Adipose tissue (tissue), 3 donors: Measurements from ENCODE around the gene AFTPH. TPM values are rescaled to one million over a fixed set of nuclear protein-coding genes. Genes with fewer than 3 reads are reported as not detected.

ENCODE experiments used
- H3K27ac ChIP-seq: one replicate; pipeline ENCODE4 v1.5.1; 2013; ENCODE audit warnings: low read depth, low read length
- WGBS, 3 donors: extraction: QIAGEN DNeasy Blood & Tissue Kit; methylation state at CpG; one replicate each; pipeline ENCODE4 v1.1.7; 2013; 5-methylcytosine and 5-hydroxymethylcytosine counted together
- polyA plus RNA-seq, 3 donors: library from polyadenylated mRNA; stranded (reverse); fragments of 200-250 nt; gene quantifications; one replicate each; pipeline ENCODE4 v1.2.3, GENCODE V29; 2013
- donor health status: healthy with polysubstance abuse.
- donor health status: Bipolar disorder and iron deficiency.
- donor health status: healthy.

AFTPH gene
- polyA plus RNA-seq, 3 donors, result 15.6 to 18.8 (median 15.9) TPM

DNA sequence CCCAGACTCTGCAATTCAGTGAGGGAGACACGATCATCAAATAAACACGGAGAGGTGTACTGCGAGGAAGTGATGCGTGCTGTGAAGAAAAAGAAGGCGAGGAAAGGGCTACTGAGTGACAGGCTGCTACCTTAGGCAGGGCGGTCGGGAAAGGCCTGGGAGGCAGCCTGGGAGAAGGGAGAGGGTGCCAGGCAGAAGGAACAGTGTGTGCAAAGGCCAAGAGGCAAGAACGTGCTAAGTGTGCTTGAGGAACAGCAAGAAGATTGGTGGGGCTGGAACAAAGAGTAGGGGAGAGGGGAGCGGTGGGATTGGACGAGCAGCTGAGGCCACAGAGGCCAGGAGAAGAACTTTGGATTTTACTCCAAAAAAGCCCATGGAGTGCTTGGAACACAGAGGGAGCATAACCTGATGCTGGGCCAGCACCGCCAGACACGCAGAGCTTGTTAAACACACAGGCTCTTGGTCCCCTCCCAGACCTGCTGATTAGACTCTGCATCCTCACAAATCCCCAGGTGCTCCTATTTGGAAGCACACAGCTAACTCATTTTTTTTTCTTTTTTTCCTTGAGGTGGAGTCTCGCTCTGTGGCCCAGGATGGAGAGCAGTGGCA, 99.2 kb downstream of the AFTPH start:
- 81 to 87% (median 84%) methylated on average over 13 of the region's 13 CpGs for WGBS, 3 donors
- no peak overlapping the region for H3K27ac ChIP-seq

DNA sequence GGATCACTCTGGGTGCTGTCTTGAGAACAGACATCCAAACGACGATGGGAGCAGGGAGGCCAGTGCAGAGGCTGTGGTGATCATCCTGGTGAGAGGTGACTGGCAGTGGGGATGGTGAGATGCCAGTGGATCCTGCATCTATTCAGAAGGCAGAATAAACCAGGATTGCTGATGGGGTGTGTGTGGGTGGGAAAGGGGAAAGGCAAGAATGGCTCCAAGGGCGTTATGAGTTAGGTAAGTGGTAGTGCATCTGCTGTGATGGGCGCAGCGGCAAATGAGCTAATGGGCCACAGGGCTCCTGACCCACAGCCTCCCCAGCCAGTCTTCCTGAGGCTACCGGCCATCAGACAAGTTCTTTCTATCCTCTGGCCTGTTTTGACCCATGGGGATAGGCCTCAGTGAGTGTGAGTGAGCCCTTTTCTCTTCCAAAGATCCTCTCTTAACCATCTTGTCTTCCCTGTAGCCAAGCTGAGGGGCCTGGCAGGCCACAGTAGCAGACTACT, 100.0 kb downstream of the AFTPH start:
- H3K27ac ChIP-seq, result no peak overlapping the region
- 91 to 96% (median 96%) methylated on average over 6 of the region's 6 CpGs for WGBS, 3 donors

DNA sequence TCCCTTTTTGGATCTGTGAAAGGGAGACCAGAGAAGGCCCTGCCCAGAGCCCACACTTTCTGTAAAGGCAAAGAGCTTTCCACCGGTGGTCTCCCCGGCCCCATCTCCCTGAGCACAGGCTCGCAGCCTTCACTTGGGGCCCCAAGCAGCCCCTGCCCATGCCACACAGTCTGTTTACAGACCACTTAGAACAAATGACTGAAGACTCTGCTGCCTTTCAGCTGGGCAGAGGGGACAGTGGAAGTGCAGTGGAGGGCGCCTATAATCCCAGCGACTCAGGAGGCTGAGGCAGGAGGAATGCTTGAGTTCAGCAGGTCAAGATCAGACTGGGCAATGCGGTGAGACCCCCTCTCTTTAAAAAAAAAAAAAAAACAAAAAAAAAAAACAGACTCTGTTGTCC, 100.7 kb downstream of the AFTPH start:
- H3K27ac ChIP-seq, result no peak overlapping the region
- WGBS, 3 donors, result 83 to 92% (median 88%) methylated on average over 5 to 6 of the region's 6 CpGs

DNA sequence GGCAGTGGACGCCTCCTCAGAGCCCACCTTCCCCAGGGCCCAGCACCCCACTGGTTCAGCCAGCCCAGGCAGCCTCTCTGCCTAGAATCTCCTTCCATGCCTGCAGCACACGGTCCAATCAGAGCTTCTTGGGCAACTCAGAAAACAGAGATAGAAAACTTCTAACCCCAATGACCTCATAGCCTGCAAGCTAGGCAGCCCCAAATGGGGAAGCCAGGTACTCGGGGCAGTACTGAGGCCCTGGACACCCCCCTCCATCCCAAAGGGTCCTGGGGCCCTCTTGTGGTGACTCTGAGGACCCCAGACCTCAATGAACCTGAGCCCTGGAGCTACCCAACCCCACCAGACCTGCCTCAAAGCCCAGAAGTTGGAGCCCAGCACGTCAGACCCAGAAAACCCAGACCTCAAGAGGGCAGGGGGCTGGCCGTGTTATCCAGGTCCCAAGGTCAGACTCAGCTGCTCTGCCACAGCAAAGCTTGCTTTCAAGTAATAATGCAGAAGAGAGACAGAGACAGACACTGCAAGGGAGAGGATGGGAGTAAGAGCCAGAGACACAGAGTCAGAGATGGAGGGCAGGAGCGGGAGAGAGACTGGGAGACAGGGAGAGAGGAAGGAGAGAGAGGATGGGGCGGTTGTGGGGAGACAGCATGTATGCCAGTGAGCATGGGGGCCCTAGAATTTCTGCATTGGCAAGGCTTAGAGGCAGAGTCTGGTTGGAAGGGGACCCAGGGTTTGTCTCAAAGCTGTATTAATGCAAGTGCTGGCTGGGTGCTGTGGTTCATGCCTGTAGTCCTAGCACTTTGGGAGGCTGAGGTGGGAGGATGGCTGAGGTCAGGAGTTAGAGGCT, 101.4 kb downstream of the AFTPH start:
- H3K27ac ChIP-seq, result no peak overlapping the region
- 82 to 89% (median 88%) methylated on average over 7 of the region's 7 CpGs for WGBS, 3 donors

DNA sequence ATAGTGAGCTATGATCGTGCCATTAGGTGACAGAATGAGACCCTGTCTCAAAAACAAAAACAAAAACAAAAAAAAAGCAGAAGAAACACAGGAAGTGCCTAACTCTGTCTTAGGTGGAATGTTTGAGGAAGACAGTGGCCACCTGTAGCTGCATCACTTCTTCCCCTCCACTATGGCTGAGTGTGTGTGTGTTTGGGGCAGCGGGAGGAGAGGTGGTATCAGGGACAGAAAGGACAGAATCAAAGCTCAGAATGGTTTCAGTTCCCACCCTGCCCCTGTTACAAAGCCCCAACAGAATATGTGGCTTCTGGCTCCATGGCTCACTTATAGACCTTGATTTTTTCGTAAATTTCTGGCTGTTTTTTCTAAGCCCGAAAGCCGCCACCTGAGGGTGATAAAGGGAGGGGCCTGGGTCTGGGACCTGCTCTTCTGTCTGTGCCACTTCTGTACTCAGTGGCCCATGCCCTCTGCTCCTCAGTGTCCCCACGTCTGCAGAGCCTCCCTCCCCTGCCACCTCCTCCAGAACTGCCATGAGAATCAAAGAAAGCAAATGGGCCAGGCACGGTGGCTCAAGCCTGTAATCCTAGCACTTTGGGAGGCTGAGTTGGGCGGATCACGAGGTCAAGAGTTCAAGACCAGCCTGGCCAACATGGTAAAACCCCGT, 102.2 kb downstream of the AFTPH start:
- H3K27ac ChIP-seq, result no peak overlapping the region
- 86 to 92% (median 87%) methylated on average over 10 of the region's 10 CpGs for WGBS, 3 donors

DNA sequence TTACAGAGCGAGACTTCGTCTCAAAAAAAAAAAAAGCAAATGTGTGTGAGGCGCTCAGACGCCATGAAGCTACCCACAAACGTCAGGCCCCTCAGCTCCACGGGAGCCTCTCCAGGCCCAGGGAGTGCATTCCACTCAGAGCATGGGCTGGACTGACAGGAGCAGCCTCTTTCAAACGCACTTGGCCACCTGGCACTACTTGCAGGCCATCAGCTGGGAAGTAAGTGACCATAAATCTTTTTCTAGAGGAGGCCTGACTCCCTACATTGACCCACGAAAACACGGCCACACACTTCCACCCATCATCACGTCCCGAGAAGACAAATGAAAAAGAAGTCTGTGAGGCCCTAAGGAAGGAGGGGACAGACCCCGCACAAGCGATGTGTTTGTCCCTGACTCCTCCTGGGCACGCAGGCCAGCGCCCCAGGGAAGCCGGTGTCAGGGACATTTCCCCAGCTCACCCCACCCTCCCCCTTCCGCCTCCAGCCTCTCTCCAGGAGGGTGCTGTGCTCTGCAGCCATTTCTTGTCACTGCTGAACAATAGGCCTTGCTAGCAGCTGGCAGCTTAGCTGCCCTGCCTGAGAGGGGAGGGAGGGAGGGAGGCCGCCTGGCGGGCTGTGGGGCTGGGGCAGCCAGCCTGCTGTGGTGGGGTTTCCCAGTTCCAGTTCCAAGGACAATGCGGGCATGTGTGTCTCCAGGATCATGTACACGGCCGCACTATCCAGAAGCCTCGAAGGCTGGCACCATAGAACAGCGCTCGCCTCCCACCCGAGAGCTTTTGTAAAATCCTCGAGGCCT, 103.0 kb downstream of the AFTPH start:
- 70 to 84% (median 81%) methylated on average over 27 of the region's 27 CpGs for WGBS, 3 donors
- H3K27ac ChIP-seq, result no peak overlapping the region

DNA sequence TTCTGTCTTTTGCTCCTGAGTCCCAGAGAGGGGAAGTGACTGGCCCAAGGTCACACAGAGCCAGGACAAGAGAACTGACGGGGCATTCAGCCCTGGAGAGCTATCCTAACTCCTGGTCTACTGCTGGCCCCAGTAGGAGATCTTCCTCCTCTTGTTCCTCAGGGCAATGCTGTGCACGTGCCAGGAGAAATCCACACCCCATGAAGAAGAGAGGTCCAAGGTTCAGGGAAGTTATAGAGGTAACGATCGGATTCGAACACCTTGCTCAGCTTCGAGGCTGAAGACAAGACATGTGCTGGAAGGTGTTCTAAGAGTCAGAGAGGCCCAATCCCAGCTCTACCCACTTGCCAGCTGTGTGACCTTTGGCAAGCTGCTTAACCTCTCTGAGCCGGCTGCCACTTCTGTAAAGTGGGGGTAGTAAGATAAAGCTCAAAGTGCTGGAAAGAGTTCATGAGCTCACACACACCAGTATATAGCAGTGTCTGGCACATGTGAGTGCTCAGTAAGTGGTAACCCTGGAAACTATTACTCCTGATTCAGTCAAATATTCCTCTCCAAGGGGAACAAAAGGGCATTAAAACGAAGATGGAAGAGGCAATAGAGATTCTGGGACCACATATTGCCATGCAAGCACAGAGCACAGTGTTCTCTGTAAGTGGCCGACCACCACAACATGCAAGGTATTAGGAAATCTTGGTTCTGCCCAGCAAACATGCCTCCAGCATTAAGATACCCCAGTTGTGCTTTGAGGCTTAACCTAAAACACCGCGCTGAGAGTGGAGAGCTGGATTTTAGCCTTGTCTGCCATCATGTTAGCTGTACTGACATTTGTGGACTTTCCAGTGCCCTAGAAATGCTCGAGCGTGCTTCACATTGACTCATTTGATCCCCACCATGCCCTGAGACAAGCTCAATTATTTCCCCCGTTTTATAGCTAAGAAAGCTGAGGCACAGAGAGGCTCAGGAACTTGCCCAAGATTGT, 104.0 kb downstream of the AFTPH start:
- no peak overlapping the region for H3K27ac ChIP-seq

DNA sequence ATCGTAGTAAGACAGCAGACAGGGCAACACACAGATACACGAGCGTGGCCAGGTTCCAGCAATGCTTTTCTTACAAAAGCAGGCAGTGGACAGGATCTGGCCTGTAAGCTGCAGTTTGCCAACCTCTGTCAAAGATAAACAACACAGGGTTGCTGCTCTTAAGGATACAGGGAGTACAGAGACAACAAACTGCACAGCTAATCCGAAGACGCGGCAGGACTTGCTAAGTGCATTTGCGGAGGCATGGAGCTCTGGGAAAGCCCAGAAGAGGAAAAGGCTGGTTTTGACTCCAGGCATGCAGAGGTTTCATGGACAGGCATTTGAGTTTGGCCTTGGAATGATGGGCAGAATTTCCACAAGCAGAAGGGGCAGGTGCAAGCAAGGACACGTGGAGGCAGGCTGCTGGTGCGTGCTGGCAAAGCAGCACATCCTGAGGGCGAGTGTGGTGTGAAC, 105.2 kb downstream of the AFTPH start:
- H3K27ac ChIP-seq, result no peak overlapping the region
- WGBS, 3 donors, result 38 to 76% (median 74%) methylated on average over 10 of the region's 10 CpGs

More for the DNA sequence above, 104.0 kb downstream of the AFTPH start:
- WGBS, 3 donors, result 77 to 86% (median 85%) methylated on average over 14 of the region's 14 CpGs

DNA sequence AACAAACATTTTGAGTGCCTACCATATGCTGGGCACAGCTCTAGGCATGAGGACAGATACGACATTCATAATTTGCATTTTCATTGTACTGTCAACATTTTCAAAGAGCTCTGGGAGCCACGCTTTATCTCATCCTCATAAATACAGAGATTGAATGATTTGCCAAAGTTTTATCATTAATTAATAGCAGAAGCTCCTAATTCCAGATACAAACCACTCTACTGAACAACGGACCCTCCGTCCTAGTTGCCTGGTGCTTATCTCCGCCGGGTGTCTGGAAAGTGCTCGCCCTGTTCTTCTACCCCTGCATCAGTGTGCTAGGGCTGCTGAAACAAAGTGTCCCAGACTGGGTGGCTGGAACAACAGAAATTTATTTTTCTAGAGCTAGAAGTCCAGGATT, 105.7 kb downstream of the AFTPH start:
- WGBS, 3 donors, result 83 to 95% (median 94%) methylated on average over 7 of the region's 7 CpGs
- H3K27ac ChIP-seq, result no peak overlapping the region

DNA sequence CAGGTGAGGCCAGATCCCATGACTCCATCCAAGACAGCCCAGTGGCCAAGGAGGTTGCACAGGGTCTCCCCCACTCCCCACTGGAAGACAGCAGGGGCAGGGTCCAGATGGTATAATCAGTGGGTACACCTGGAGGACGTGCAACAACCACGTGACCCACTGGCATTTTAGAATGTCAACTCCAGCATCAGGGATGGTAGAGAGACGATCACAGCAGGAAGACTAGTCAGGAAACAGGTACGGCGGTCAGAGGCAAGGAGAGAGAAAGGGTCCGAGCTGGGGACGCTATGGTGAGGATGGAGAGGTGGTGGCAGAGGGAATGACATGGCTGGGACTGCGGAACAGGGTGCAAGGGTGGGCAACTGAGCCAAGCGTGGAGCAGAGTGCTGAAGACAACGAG, 106.6 kb downstream of the AFTPH start:
- 91 to 95% (median 95%) methylated on average over 10 of the region's 10 CpGs for WGBS, 3 donors
- no peak overlapping the region for H3K27ac ChIP-seq

DNA sequence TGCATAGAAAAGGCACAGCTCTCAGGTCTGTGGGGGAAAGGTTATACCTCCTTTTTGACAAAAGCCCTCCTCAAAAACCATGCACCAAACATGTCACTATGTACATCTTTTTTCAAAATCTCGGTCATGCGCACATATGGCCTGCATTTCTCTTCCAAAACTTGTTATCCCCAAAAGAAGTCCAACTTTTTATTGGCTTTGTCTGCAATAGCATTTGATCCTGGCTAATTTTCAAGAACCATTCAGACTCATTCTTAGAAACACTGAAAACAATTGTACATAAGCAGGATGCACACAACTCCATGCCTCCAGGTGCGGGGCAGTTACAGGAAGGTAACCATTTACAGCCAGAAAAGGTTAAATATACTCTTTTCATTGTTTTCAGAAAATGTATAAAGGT, 107.6 kb downstream of the AFTPH start:
- WGBS, 3 donors, result 86 to 91% (median 87%) methylated on average over 3 of the region's 3 CpGs
- no peak overlapping the region for H3K27ac ChIP-seq

DNA sequence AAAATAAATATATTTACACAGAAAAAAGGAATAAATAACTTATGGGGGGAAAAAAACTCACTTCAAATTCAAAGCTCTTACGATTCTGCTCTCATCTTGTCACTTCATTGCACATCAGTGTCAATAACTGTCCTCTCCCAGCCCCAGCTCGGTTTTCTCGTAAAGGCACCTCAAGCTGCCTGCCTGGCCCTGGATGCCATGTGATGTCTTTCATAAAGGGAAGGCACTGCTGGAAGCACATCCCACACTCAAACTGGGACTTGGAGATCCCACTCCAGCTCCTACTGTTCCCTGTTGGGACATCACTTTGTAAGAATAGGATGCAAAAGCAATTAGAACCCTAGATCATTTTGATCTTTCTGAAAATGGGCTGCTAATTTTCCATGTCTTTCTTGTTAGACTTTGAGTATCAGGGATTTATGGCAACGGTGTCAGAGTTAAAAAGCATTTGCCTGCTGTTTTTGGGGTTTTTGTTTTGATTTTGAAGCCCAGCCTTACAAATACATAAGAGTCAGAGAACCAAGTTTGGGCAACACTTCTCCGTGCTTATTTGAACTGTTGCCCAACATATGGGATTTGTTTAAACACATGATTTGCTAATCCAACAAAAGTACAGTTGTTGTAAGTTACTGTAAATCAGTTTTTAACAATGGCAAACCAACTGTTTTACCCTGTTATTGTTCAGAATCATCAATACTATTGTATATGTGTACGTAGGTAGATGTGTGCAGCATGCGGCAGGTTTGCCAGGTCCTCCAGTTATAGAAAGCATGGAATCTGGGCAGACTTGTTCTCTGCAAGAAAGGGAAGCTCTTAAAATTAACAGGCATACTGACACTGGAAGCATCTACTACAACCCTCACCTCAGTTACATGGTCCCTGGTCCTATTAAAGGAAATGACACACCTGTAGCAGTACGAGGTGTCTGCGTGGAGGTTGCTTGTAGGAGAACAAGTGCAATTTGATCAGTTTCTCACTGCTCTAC, 109.0 kb downstream of the AFTPH start:
- no peak overlapping the region for H3K27ac ChIP-seq
- WGBS, 3 donors, result 80 to 84% (median 80%) methylated on average over 9 of the region's 9 CpGs

DNA sequence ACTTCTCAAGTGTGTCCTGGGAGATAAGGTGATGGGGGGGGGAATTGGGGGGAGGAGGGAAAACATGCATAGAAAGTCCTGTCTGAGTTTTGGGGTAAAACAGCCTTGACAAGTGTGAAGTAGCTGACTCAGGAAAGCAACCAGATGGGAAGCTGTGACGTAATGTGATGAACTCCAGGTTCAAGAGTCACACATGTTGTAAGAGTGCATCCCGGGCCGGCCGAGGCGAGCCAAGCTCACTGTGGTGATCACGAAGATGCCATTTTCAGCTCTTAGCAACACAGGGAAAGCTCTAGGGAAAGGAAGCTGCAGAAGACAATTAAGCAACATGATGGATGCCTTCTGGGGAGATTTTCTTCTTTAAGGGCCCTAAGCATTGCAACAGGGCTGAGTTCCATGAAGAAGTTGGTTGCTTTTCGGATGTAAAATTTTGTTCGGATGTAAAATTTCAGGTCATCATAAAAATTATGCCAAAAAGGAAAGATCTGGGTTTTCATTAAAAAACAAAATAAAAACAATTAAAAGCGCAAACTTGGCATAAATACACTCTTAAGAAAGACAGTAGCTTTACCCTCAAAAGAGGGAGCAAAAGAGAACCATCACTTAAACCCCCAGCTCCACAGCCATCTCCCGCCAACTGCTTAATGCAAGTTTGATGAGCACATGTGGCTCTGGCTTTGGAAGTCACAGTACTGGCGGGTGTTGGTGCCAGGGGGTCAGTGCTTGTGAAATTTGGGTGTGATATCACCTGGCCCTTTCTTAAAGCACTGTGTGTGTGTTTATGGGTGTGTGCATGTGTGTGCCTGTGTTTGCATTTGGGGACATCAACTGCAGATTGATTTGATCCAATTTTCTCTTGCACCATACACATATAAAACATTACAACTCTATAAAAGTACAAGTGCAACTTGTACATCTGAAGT, 110.5 kb downstream of the AFTPH start:
- no peak overlapping the region for H3K27ac ChIP-seq
- 61 to 87% (median 66%) methylated on average over 11 of the region's 11 CpGs for WGBS, 3 donors

DNA sequence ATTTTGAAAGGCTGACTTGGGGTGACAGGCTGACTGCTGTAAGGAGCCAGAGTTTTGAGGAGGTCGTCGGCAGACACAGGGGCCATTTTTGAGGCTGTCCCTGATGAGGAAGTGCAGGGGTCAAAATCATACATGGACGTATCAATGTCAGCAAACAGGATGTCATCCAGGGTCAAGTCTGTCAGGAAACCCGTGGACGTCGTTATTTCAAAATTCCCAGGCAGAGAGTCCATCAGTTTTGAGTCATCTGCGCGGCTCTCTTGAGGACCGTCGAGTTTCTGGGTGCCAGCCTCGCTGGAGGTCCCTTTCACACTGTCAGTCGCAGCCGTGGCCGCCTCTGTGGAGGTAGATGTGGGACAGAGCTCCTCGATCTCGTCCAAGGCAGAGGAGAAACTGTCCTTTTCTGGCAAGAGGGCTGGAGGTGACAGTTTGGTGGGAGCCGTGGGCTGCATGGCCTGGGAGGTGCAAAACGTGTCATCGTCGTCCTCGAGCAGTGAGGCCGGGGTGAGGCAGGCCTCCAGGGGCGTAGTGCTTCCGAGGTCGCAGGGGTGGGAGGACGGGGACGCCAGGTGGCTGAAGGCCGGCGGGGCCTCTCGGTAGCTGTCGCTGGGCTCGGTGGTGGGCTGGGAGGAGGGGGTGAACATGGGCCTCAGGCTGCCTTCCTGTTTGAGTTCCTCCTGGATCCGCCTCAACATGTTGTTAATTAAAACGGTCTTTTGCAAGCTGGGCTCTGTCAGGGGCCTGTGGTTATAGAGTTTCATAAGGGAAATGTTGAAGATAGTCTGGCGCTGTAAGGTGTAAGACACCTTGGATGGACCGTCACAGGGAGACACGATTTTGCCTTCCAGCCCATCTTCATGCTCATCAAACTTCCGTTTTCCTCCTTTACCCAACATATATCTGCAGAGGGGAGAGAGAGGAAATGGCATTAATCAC, 112.1 kb downstream of the AFTPH start:
- 49 to 85% (median 56%) methylated on average over 36 to 38 of the region's 38 CpGs for WGBS, 3 donors
- no peak overlapping the region for H3K27ac ChIP-seq
